Limb (tissue), 2 donors: Measurements from ENCODE around the gene COL15A1.

ENCODE experiments used
- DNase-seq, 2 donors: peaks; one replicate each; pipeline ENCODE4 v3.0.0-alpha.2; 2016; ENCODE audit errors: extremely low spot score in 2 of 2

Gene COL15A1

DNA sequence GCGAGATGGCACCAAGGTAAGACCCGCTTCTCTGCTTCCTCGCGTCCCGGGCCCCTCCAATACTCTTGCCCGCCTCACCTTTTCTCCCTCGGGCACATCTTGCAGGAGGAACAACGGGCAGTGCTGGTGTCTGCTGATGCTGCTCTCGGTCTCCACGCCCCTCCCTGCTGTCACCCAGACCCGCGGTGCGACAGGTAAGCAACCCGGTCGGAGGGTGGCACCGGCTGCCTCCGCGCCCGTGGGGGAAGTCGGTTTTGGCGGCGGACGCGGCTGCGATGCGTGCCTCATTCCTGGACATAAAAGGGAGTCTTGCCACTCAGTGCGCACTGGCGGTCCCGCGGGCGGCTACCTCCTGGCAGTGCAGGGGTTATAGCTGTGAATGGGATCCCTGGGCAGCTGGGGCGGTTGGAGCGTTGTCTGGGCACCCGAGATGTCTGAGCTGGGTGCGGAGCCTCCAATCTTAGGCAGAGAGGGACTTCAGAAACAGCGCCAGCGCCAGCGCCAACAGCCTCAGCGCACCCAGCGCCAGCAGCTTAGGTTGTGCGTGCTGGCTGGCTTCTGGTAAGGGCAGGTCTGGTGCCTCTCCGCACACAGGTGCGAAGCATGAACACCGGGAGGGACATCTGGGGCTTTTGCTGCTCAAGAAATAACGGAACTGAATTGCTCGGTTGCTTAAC is 488 bp downstream of the COL15A1 start:
- peak in 1 of 2 donors; percentile 66 for DNase-seq

DNA sequence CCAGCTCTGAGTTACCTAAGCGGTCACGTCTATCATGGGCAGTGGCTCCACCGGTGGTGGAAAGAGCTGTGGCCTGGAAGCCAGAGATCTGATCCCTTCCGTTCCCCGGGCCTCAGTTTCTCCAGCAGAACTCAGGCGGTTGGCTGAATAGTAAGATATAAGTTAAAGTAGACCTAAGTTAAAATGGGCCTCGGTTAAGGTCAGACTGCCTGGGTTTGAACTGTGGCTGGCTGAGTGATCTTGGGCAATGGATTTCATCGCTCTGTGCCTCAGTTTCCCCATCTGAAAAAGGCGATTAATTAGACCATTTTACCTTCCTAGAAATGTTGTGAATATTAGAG is 997 bp downstream of the COL15A1 start:
- no peak for DNase-seq

DNA sequence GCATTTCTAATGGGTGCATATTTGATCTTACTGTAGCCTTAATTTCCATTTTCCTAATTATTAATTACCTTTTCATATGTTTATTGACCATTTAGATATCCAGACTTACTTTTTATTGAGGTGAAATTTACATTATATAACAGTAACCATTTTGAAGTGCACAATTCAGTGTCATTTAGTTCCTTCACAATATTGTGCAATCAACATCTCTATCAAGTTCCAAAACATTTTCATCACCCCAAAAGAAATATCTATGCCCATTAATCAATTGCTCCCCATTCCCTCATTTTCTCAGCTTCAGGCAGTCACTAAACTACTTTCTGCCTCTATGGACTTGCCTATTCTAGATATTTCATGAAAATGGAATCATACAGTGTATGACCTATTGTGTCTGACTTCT is 5.9 kb downstream of the COL15A1 start:
- no peak for DNase-seq

DNA sequence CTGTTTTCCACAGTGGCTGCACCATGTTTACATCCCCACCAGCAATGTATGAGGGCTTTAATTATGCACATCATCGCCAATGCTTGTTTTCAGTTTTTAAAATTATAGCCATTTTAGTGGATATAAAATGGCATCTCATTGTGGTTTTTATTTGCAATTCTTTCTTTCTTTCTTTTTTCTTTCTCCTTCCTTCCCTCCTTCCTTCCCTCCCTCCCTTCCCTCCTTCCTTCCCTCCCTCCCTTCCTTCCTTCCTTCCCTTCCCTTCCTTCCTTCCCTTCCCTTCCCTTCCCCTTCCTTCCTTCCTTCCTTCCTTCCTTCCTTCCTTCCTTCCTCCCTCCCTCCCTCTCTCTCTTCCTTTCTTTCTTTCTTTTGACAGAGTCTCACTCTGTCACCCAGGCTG is 6.6 kb downstream of the COL15A1 start:
- DNase-seq, result no peak

DNA sequence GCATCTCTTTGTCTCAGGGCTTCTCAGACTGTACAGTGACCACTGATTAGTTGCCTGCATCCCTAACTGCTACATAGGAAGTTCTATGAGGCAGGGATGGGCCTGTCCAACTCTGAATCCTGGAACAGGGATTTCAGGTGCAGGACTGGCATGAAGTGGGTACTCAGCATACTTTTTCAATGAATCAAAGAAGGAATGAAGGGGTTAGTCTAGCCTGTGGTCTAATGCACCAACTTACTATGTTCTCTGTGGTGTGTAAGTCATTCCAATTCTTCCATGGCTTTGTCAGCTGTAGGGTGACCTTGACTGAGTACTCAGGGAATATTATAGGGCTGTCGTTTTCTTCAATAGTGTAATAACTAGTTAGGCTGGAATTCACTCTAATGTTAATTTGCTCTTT is 8.3 kb downstream of the COL15A1 start:
- no peak for DNase-seq

DNA sequence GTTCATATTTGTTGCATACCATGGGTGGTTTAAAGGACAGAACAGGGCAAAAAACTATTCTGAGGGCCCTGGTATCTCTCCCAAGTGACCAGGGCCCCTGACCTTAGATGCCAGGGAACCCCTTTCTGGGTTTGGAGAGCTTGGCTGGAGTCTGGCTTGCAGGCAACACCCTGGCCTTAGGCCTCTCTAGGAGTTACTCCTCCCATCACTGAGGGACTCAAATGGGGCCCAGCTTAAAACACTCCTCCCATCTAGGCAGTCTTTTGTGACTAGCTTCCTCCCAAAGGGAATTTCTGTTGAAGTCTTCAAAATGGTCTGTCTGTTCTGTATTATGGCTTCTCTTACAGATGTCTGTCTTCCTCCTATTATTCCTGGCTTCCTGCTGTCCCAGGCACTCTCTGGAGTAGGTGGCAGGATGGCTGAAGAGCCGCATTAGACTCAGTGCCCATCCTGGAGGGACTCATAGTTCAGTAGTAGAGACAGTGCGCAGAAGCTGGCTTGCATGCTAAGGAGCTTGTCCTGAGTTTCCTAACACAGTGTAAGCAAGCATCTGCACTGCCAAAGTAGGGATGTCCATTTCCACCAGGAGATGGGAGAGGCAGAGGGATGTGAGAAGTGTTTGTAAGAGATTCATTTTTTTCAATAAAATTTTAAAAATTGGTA is 10.0 kb downstream of the COL15A1 start:
- no peak for DNase-seq

DNA sequence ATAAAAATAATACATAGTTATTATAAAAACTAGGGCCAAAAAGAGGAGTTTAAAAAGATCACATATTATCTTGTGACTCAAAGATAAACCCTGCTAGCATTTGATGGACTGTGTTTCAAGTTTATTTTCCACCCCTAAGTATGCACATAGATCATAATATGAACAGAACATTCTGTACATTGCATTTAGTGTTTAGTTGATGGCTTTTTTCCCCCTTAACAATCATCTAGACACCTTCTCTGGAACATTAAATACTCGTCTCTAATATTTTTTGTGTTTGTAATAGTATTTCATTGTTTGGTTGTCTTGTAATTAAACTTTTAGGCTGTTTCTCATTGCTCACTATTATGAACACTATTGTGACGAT is 10.5 kb downstream of the COL15A1 start:
- DNase-seq, result no peak

DNA sequence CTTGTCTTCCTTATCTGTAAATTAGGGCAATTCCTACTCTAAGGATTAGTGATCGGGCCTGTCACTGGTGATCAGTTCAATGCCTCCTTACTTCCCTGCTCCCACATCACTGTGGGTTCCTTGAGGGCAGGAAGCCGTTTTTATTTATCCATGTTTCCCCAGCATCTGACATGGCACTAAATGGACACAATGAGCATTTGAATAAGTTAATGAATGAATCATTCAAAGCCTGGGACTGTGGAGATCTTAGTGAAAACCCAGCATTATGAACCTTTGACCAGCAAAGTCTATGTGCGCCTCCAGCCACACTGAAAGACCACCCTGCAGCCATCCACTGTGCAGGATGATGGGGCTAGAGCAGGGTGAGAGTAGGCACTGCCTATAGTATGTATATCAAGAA is 11.6 kb downstream of the COL15A1 start:
- DNase-seq, result no peak

DNA sequence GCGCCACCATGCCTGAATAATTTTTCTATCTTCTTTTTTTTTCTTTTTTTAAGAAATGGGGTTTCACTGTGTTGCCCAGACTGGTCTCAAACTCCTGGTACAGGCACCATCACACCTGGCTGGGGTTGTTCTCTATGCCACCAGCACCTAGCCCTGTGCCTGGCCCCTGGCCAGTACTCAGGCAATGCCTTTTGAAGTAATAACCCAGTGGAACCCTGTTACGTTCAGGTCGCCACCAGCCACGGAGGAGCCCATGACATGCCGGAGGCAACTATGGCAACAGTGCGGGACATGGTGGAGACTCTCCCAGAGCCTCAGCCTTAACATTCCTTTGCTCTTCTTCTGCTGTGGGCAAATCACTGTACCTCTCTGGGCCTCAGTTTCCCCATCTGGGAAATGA is 14.1 kb downstream of the COL15A1 start:
- no peak for DNase-seq

DNA sequence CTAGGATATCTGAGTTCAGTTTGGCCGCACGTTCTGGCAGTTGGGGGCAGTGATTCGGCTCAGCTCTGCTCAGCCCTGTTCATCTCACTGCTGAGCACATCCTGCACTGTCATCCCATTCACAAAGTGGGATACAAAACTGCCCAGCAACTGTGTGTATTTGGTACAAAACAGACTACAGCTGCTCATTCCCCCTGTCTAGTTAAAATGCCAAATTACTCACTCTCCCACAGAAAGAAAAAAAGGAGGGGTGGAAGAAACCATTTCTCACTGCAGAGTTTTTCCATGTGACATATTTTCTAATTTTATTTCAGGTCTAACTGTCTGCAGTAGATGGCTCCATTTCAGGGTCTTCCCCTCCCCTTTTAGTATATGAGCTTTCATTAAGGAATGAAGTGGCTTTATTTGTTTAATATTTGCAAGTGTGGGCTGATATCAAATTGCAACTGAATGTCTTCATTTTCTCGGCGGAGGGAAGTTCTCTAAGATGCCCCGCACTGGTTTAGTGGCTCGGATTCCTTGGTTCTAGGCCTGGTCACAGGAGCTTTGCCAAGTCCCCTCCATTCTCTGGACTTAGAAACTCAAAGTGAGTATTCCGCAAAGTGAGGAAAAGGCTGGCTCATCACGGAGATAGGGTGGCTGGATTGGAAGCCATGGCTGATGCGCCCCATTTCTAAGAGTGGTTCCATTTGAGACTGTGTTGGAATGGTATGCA is 14.7 kb downstream of the COL15A1 start:
- peak in 1 of 2 donors; percentile 74 for DNase-seq

DNA sequence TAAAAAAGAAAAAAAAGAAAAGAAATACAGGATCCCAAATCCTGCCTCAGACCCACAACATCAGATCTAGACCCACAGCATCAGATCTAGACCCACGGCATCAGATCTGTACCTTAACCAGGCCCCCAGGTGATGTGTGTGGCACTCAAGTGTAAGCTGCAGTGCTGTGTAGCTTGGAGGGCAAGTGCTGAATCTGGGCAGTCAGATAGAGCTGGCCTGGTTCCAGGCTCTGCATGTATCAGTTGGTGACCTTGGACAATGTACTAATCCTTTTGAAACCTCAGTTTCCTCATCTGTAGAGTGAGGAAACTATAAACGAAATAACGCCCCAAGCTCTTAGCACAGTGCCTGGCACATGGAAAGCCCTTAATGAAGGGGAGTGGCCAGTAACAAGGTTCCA is 16.7 kb downstream of the COL15A1 start:
- DNase-seq, result no peak

DNA sequence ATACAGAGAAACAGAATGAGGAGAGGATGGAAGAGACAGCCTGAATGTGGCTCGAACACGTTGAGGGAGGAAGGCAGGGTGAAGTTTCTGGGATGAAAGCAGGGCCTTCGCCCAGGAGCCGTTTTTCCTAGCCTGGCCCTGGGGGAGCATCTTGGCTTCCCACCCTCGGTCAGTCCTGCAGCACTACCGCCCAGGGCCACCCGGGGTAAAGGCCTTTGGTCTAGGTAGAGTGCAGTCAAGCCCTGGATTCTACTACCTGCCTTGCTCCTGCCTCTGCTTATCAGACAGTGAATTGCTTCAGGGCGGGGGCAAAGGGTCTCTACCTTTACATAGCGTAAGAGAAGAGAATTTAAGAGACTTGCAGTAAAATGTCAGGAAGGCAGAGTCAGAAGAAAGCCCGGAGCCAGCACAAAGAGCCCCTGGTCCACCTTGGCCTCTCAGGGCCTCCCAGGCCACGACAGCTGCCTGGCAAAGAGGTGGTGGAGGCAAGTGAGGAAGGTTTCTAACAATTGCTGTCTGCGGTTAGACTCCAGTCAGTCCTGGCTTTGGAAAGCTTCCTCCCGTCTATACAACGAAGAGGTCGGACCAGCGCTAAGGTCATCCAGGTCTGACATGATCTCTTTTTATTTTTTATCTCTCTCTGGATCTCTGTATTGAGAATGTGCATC is 17.9 kb downstream of the COL15A1 start:
- no peak for DNase-seq

DNA sequence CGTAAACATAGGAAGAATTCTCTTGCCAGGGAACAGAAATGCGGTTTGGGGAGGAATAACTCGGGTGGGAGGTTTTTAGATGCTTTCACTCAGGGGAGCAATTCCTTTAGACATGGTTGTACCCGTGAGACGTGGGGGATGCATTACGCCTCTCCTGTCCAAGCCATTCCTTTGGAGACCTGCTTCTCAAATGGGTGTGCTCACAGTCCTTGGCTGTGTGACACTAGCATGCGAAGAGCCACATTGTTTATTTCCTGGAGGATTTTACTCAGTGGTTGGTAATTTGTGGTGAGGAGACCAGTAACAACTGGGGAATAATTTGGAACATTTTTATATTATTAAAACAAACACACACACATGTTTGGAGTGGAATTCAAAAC is 18.5 kb downstream of the COL15A1 start:
- no peak for DNase-seq

DNA sequence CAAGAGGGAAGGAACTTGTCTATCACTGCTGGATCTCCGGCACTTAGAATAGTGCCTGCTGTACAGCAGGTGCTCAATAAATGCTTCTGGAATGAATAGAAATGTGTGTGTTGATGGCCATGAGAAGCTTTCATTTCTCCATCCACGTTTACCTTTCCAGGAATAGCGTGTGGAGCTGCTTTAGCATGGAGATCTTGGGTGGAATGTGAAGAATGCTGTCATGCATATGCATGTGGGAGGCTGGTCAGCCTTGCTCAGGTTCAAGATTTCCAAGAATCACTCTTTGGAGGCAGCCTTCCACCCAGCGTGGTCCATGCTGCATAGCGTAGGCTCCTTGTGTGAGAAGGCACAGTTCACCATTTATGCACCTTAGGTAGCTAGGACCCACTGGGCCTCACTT is 19.2 kb downstream of the COL15A1 start:
- DNase-seq, result no peak

DNA sequence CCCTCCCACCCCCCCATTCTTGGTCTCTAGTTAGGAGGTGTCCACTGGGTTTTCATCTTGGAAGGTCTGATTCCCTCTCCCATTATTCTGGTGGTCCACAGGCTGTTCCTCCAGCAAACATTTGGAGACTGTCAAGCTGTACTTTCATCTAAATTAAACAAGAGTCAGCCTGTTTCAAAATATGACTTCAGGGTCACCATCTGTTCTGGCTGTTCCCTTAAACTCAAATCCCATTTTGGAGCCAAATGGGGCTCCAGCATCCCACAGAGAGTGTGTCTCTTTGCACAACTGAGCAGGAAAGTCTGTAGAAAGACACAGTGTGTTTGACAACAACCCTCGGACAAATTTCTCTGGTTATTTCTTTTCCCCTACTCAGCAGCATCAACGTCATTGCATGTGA is 20.5 kb downstream of the COL15A1 start:
- no peak for DNase-seq

DNA sequence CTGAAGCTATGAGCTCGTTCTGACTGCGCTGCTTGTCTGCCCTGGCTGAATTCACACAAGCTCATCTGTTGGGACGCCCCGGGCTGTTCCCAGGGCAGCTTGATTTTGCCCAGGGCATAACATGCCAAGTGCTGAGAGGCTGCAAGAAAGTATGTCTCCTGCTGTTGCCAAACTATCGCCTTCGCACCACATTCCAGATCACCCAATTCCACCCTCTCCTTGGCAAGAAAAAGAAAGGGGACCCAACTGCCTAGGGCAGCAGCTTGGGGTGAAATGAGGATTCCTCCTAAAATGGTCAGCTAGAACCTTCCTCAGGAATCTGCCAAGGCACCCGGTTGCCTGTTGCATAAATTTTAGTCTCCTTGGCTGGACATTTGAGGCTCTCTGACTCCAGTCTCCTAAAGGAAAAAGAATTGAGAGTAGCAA is 21.2 kb downstream of the COL15A1 start:
- DNase-seq, result no peak

DNA sequence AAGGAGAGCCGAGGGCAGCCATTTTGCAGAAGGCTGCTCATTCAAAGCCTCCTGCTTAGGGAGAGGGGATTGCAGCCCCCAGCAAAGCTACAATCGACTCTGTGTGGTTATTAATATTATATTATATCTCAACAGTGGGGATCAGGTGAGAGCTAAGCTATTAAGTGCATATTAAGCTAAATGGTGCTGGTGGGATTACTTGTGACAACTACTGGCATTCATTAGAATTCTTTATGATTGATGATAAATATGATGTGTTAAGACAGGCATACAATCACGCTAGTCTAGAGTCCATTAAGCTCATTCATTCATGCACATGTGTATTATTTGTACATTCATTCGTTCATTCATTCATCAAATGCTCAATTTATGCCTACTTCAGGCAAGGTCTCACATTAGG is 23.0 kb downstream of the COL15A1 start:
- DNase-seq, result no peak

DNA sequence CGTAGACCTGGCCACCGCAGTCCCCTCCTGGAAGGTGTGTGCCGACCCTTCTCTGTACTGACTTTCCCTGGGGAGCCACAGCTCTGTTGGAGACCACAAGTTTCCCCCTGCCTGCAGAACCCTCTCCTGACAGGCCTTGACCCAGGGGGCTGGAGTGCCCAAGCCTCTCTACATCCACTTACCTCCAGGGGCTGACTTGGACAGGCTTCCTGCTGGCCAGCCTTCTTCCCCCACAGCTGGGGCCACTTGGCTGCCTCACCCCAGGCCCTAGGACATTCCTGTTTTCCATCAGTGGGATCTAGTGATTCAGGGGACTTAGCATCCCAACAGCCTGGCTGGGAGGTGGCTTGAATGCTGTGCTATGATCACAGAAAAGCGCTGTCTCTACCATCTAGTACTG is 23.6 kb downstream of the COL15A1 start:
- DNase-seq, result no peak

DNA sequence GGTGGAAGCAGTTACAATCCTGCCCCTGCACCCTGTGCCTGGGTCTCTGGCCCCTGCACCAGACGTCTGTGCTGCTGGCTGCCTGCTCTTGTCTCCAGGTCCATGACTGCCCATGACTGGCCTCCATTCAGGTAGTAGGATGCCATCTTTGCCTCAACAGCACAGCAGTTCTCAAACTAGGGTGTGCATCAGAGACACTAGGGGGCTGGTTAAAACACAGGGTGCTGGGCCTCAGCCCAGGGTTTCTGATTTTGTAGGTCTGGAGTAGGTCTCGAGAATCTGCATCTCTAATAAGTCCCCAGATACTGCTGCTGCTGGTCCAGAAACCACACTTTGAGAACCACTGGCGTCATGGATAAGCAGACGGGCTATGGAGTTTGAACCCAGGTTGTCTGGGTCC is 24.0 kb downstream of the COL15A1 start:
- no peak for DNase-seq

DNA sequence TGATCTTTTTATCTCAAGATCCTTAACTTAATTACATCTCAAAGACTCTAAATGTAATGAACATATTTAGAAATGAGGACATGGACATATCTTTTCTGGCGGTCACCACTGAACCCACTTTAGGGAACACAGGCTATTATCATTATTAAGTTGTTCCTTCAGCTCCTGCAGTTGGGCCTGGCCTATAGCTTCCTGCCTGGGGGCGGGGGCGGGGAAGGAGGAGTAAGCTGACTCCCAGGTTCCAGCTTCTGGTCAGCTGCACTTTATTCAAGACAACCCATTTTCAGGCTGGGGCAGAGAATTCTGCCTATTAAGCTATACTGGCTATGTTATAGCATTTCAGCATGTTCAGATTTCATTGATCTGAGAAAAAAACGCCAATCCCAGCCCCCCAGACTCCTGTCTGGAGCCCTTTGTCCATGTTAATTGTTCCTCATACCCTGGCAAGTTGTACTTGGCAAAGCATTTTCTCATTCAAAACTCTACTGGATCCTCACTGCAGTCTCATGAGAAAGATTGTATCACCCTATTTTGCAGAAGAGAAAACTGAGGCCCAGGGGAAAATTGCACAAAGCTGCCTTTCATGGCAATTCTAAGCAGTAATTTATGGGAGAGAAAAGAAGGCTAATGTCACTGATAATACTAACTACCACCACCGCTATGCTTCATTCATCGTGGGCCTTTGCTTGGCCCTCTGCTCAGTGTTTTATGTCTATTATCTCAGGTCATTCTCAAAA is 25.1 kb downstream of the COL15A1 start:
- DNase-seq, result no peak

DNA sequence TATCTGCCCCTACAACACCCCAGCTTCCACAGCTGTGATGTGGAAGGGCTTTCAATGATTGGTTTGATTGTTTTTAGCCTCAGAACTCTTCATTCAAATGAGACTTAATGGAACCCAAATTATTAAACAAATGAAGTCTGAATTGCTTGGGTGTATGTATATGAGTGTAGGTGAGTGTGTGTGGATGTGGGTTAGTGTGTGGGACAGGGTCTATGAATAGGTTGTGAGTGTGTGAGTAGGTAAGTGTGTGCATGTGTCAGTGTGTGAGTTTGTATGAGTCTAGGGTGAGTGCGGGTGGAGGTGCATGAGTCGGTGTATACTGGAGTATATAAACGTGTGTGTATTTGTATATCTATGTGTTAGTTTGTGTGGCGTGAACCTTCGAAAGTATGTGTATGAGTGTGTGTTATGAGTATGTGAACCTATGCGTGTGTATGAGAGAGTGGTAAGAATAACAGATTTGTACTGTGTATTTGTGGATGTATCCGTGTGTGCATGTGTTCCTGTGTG is 26.9 kb downstream of the COL15A1 start:
- DNase-seq, result no peak
